Small intestine (tissue), 7 donors: ENCODE data around the gene RBMS1. TPM values are rescaled to one million over a fixed set of nuclear protein-coding genes. Genes with fewer than 3 reads are reported as not detected.

Source experiments
- DNase-seq, 2 donors: peaks; one replicate each; pipeline versions ENCODE4 v3.0.0 to v3.0.0-alpha.2; 2013
- FAIRE-seq: peaks from 2 replicates; lab custom pipeline; 2012; peaks lifted over from hg19 to GRCh38; lab: Jason Lieb, UNC
- H3K27ac ChIP-seq, 3 donors: one replicate each; pipeline ENCODE4 v1.5.1; 2013; ENCODE audit warnings: low read length in 2 of 3, mild to moderate bottlenecking in 2 of 3, control low read depth in 1 of 3, inconsistent platforms in 1 of 3, low read depth in 1 of 3, moderate library complexity in 1 of 3
- H3K27me3 ChIP-seq, 3 donors: one replicate each; pipeline ENCODE4 v1.6.1; 2013; ENCODE audit warnings: low read length in 3 of 3, inconsistent platforms in 1 of 3; ENCODE audit not compliant: control insufficient read depth in 3 of 3, insufficient read depth in 3 of 3
- H3K36me3 ChIP-seq, 3 donors: one replicate each; pipeline ENCODE4 v1.6.1; 2013; ENCODE audit warnings: low read length in 3 of 3, inconsistent platforms in 1 of 3, low read depth in 1 of 3, mild to moderate bottlenecking in 1 of 3, moderate library complexity in 1 of 3; ENCODE audit not compliant: control insufficient read depth in 3 of 3, insufficient read depth in 2 of 3
- H3K4me1 ChIP-seq, 3 donors: one replicate each; pipeline ENCODE4 v1.6.1; 2013; ENCODE audit warnings: low read length in 2 of 3, inconsistent platforms in 1 of 3, low read depth in 1 of 3, mild to moderate bottlenecking in 1 of 3, moderate library complexity in 1 of 3; ENCODE audit not compliant: control insufficient read depth in 3 of 3, insufficient read depth in 2 of 3
- H3K4me3 ChIP-seq, 3 donors: one replicate each; pipeline ENCODE4 v1.5.1; 2013; ENCODE audit warnings: low read length in 3 of 3, control low read depth in 1 of 3, inconsistent platforms in 1 of 3, low read depth in 1 of 3, mild to moderate bottlenecking in 1 of 3, moderate library complexity in 1 of 3
- H3K9me3 ChIP-seq, 2 donors: one replicate each; pipeline ENCODE4 v1.6.1; 2013; ENCODE audit warnings: low read depth in 1 of 2, low read length in 1 of 2; ENCODE audit not compliant: control insufficient read depth in 2 of 2, insufficient read depth in 1 of 2
- WGBS, 3 donors: extraction: QIAGEN DNeasy Blood & Tissue Kit; methylation state at CpG; one replicate each; pipeline ENCODE4 v1.1.7; 2013; 5-methylcytosine and 5-hydroxymethylcytosine counted together
- polyA plus RNA-seq, 4 donors: library from polyadenylated mRNA; stranded (reverse) in 3 of 4; unstranded in 1 of 4; fragments of 200-250 nt in 3 of 4; fragments of 120-200 nt in 1 of 4; gene quantifications; one replicate each; pipeline versions ENCODE4 v1.2.1 to v1.2.3, GENCODE V29; 2013
- donor health status: healthy with polysubstance abuse.
- donor health status: control.
- donor health status: control.
- donor health status: Bipolar disorder and iron deficiency.
- donor health status: healthy.

Gene RBMS1
- polyA plus RNA-seq, 4 donors = 2.0 to 21.4 (median 10.1) TPM

DNA sequence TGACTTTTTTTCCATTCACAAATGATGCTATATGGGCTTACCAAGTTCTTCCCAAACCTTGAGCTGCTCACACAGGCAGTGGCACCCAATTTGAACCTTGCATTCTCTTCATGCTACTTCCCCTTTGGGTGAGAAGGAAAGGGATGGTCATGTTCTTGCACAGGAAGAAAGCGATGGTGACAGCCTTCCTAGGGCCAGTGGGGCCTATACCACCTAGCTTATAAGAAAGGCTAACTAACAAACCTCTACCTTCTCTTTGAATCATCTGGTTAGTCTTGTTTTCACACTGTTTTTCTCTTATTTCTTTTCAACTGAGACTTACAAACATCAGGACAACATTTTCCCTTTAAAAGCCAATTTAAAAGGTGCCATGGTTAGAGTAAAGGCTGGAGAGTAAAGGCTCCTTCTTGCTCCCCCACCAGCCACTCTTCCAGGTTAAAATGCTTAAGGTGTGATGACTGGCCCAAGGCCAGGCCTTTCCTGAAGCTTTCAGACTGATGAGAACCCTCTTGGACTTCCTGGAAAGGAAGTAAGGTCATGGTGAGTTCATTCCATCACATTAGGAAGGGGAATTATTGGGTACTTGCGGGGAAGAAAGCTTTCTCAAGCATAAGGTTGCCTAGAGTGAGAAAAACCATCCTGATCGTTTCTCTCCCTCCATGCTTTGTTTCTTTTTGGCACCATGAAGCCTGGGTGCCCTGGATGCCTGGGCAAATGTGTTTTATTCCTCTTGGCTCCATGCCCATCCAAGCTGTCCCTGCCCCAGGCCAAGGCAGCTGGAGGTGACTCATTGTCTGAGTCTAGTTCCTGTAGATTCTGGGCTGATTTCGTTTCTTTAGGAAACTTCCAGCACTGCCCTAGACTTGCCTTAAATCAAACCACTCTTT is 252.1 kb downstream of the RBMS1 start:
- no peak overlapping the region for H3K4me3 ChIP-seq
- H3K36me3 ChIP-seq = no peaks in the 10 kb centered on the region
- DNase-seq = peak; percentile 51 to 88
- H3K9me3 ChIP-seq = no peaks in the 10 kb centered on the region
- no peaks in the 10 kb centered on the region for H3K27me3 ChIP-seq
- H3K27ac ChIP-seq = peak overlapping the region in 1 of 3 donors; percentile 46
- peaks cover 2 to 6% (median 3%) of the 10 kb centered on the region in 3 donors for H3K4me1 ChIP-seq
- 37 to 55% (median 43%) methylated on average over 4 of the region's 4 CpGs for WGBS, 3 donors
- no peak for FAIRE-seq

DNA sequence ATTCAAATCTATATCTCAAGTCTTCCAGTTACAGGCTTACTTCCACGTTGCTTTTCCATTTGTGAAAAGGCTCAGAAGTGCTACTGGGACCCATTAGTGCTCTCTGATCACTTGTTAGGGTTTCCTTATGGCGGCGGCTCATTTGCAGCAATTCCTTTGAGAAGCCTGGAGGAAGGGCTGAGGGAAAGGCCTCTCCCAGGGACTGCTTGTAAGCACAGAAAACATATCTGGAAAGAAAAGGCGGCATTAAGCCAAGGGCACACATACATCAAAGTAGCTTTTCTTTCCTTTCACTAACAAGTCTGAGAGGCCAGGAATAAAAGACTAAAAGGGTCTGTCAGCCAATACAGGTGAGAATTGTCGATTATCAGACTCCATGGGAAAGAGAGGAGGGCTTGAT is 254.2 kb downstream of the RBMS1 start:
- Histone ChIP-seq H3K27me3 (no peaks in the 10 kb centered on the region), H3K4me1 (peaks cover 0 to 3% (median 0%) of the 10 kb centered on the region in 3 donors), H3K9me3 (no peaks in the 10 kb centered on the region), H3K4me3 (no peak overlapping the region), H3K27ac (no peak overlapping the region), H3K36me3 (no peaks in the 10 kb centered on the region)
- WGBS, 3 donors = 82 to 84% (median 83%) methylated on average over 5 of the region's 5 CpGs
- FAIRE-seq = no peak
- DNase-seq = no peak

DNA sequence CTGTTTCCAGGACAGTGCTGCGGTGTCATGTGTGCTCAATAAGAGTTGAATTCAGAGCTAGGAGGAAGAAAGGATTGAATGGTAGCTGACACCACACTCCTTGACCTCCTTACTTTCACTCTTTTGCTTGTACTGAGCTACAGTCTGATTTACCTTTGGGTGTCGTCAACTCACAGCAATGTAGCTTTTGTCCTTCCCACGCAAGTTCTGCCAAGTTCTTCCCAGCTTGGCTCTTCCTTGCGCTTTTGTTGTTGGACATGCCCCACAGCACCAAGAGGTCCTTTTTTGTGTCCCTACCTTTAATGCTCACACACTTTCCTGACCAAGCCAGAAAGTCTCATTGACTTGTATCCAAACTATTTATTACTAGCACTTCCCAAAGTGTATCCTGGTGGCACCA is 255.2 kb downstream of the RBMS1 start:
- FAIRE-seq (no peak), DNase-seq (no peak)
- Histone ChIP-seq H3K4me1 (peaks cover 0 to 3% (median 0%) of the 10 kb centered on the region in 3 donors), H3K9me3 (no peaks in the 10 kb centered on the region), H3K27ac (no peak overlapping the region), H3K4me3 (no peak overlapping the region), H3K27me3 (no peaks in the 10 kb centered on the region), H3K36me3 (no peaks in the 10 kb centered on the region)
- WGBS, 3 donors = 86 to 88% (median 88%) methylated on average over 4 of the region's 4 CpGs

DNA sequence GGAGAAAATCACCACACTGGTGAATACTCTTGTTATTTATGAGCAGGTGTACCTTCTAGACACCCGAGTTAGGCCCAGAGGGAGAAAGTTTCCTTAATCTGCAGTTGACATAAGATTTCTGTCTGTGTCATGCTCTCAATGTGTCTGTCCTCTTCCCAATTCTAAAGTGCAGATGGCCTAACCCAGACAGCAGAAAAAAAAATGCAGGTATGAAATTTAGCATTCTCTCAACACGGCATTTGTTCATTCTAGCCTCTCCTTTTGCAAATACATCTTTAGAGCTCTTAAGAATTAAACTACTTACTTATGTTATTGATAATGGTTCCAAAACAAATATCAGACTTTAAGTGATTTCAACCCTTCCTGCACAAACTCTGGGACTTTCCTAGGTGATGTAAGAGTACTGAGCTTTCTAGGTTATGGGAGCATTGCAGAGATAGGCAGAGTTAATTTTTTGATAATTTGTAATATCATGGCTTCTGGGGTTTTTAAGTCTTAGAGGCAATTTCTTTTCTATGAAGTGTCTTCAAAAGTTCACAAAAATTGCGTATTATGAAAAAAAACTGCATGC is 260.6 kb downstream of the RBMS1 start:
- Histone ChIP-seq H3K9me3 (no peaks in the 10 kb centered on the region), H3K4me3 (no peak overlapping the region), H3K27me3 (no peaks in the 10 kb centered on the region), H3K27ac (no peak overlapping the region), H3K36me3 (no peaks in the 10 kb centered on the region), H3K4me1 (peaks cover under 1 to 10% (median 3%) of the 10 kb centered on the region in 3 donors)
- FAIRE-seq (no peak), DNase-seq (no peak)
- 77 to 89% (median 77%) methylated on average over 3 of the region's 3 CpGs for WGBS, 3 donors

DNA sequence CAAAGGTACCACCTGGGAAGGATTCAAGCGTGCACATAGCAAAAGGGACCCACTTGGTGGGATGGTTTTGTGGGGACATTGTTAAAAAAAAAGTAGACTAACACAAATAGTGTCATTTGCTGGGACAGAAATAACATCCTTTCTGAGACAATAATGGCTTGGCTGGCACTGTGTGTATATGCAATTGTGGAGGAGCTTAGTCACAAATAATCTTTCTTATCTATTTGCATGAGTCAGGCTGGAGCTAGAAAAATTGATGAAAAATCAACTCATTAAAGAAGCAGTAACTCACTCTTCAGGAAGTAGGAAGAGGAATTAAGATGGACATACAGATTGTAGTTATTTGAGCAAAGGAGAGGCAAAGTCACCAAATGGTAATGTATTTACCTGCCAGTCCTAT is 264.0 kb downstream of the RBMS1 start:
- Histone ChIP-seq H3K27ac (peak overlapping the region in 1 of 3 donors; percentile 64), H3K36me3 (no peaks in the 10 kb centered on the region), H3K9me3 (no peaks in the 10 kb centered on the region), H3K4me1 (peaks cover 8 to 20% (median 18%) of the 10 kb centered on the region in 3 donors), H3K27me3 (no peaks in the 10 kb centered on the region), H3K4me3 (no peak overlapping the region)
- DNase-seq (peak in 1 of 2 donors; percentile 78), FAIRE-seq (no peak)
- 88 to 97% (median 91%) methylated on average over 1 of the region's 1 CpG for WGBS, 3 donors

DNA sequence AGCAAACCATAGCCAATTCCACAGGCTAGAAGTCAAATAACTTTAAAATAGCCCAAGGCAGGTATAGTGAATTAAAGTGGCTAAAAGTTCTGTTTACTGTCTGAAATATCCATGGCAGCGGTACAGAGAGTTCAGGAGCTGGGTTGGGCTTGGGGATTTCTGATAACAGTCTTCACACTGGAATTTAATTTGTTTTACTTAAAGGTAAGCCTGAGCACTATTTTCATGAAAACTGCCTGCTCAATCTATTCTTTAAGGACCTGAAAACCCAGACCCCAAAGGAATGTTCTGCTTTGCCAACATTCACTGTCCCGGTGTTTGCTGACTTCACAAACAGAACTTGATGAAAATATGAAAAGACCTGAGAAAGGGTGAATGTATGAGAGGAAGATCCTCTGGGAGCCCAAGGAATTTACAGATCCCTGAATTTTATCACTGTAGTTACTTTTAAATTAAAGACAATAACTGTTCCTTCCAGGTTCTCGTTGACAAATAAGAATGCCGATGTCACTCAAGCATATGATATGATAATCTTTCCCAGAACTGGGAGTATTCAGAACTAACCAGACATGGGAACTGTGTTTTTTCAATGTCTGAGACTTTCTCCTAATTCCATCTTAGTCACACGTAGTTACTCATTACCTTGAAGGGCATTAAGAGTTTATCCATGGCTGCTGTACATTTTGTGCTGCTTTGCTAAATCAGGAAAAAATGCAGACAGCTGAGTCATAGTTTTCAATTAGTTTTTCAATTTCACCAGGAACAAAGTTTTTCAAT is 265.3 kb downstream of the RBMS1 start:
- 34 to 67% (median 49%) methylated on average over 5 of the region's 5 CpGs for WGBS, 3 donors
- FAIRE-seq (no peak), DNase-seq (peak; percentile 70 to 79)
- H3K27ac ChIP-seq = peak overlapping the region; percentile 22 to 42 (median 34)
- peaks cover 8 to 24% (median 22%) of the 10 kb centered on the region in 3 donors for H3K4me1 ChIP-seq
- no peaks in the 10 kb centered on the region for H3K27me3 ChIP-seq
- no peak overlapping the region for H3K4me3 ChIP-seq
- no peaks in the 10 kb centered on the region for H3K9me3 ChIP-seq
- H3K36me3 ChIP-seq = no peaks in the 10 kb centered on the region

DNA sequence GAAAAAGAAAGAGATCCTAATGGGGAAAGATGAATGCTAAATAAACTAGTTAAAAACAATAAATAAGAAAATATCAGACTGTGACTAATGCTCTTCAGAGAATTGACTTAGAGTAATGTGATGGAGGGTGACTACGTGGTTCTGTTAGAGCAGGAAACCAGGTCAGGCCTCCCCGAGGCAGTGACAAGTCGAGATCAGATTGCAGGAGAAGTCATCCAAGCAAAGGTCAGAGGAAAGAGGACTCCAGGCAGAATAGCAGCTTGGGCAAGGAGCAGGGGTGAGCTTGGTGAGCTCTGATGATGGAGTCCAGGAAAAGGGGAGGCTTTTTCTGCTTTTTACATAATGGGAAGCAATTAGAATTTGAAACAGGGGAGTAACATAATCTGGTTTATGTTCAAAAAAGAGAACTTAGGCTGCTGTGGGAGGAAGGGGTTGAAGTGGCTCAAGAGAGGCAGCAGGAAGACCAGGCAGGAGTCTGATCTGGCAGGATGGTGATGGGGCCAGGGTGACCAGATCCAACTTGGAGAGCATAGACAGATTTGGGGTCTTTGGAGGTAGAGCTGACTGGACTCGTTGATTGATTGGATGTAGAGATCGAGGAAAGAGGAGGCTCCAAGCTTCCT is 266.2 kb downstream of the RBMS1 start:
- Histone ChIP-seq H3K27me3 (no peaks in the 10 kb centered on the region), H3K4me1 (peaks cover 8 to 33% (median 28%) of the 10 kb centered on the region in 3 donors), H3K36me3 (no peaks in the 10 kb centered on the region), H3K4me3 (no peak overlapping the region), H3K27ac (peak overlapping the region; percentile 4 to 52 (median 42)), H3K9me3 (no peaks in the 10 kb centered on the region)
- peak; percentile 63 to 89 for DNase-seq
- FAIRE-seq = no peak
- 40 to 58% (median 50%) methylated on average over 5 of the region's 5 CpGs for WGBS, 3 donors

DNA sequence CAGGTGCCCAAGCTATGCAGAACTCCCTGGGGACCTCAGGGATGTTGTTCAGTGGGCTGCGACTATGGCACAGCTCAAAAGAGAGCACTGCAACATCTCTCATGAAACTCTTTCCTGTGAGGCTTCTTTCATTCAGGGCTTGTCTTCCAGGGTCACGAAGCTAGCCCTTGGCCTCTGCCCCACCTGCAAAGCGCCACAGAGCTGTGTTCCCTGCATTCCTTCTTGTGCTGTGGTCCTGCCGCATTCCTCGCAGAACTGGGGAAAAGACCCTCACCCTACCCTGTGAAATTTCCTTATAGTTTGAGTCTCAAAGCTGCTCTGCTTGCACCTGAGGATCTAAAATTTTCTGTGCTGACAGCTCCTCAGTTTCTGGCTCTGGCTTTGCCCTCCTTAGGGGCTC is 267.2 kb downstream of the RBMS1 start:
- Histone ChIP-seq H3K4me3 (no peak overlapping the region), H3K4me1 (peaks cover 11 to 43% (median 36%) of the 10 kb centered on the region in 3 donors), H3K9me3 (no peaks in the 10 kb centered on the region), H3K27me3 (no peaks in the 10 kb centered on the region), H3K36me3 (no peaks in the 10 kb centered on the region), H3K27ac (peak overlapping the region in 1 of 3 donors; percentile 48)
- FAIRE-seq = no peak
- WGBS, 3 donors = 74 to 90% (median 79%) methylated on average over 5 of the region's 5 CpGs
- no peak for DNase-seq
